CD4-positive, CD25-positive, alpha-beta regulatory T cell (primary cell): ENCODE measurements around the gene SPATA31A6. TPM values are rescaled to one million over a fixed set of nuclear protein-coding genes. Genes with fewer than 3 reads are reported as not detected.
"Not testable (repeated sequence)": the region's sequence is repeated elsewhere in the genome, so short reads cannot be mapped to it uniquely, and the experiment has no call there.

Experiments
- ATAC-seq, 2 donors: fragments of 150-1000 bp; cut with Tn5 transposase; one replicate each; pipeline ENCODE4 v1.10.0; 2021; ENCODE audit warnings: low read depth in 2 of 2, moderate number of reproducible peaks in 2 of 2, moderate library complexity in 1 of 2
- DNase-seq, 3 donors: peaks; one replicate each; pipeline versions ENCODE4 v3.0.0 to v3.0.0-alpha.2; 2012 to 2022; ENCODE audit warnings: mixed read lengths in 1 of 3
- H3K27ac ChIP-seq: one replicate; pipeline ENCODE4 v1.7.0; 2013; ENCODE audit warnings: mild to moderate bottlenecking, low read length; ENCODE audit not compliant: insufficient read depth, poor library complexity, severe bottlenecking
- H3K27me3 ChIP-seq: one replicate; pipeline ENCODE4 v1.7.0; 2013; ENCODE audit warnings: low read length; ENCODE audit not compliant: control insufficient read depth, insufficient read depth
- H3K36me3 ChIP-seq: one replicate; pipeline ENCODE4 v1.7.0; 2013; ENCODE audit warnings: mild to moderate bottlenecking, low read length, moderate library complexity; ENCODE audit not compliant: control insufficient read depth, insufficient read depth
- H3K4me1 ChIP-seq: 2 replicates; pipeline ENCODE4 v1.7.0; 2013; ENCODE audit warnings: mild to moderate bottlenecking, low read length; ENCODE audit not compliant: insufficient read depth, control insufficient read depth, poor library complexity, severe bottlenecking
- H3K4me3 ChIP-seq: one replicate; pipeline ENCODE4 v1.7.0; 2013; ENCODE audit warnings: low read depth, mild to moderate bottlenecking, low read length, moderate library complexity
- H3K9me3 ChIP-seq, 2 experiments: 1 replicate in 1 of 2; 2 replicates in 1 of 2; pipeline ENCODE4 v1.7.0; 2013; ENCODE audit warnings: low read length in 2 of 2, mild to moderate bottlenecking in 1 of 2, moderate library complexity in 1 of 2; ENCODE audit not compliant: control insufficient read depth in 2 of 2
- H3K27ac Mint-ChIP-seq, 3 donors: one replicate each; pipeline ENCODE4 v1.8.0; 2020 to 2022; ENCODE audit warnings: mild to moderate bottlenecking in 3 of 3, mixed read lengths in 3 of 3, moderate library complexity in 2 of 3
- H3K27me3 Mint-ChIP-seq: one replicate; pipeline ENCODE4 v1.8.0; 2022; ENCODE audit warnings: mild to moderate bottlenecking, mixed read lengths
- H3K36me3 Mint-ChIP-seq: one replicate; pipeline ENCODE4 v1.8.0; 2020; ENCODE audit warnings: mixed read lengths
- H3K4me1 Mint-ChIP-seq, 4 donors: one replicate each; pipeline ENCODE4 v1.8.0; 2020 to 2022; ENCODE audit warnings: mixed read lengths in 4 of 4, mild to moderate bottlenecking in 1 of 4
- H3K4me3 Mint-ChIP-seq, 4 donors: one replicate each; pipeline ENCODE4 v1.8.0; 2020 to 2022; ENCODE audit warnings: mild to moderate bottlenecking in 4 of 4, mixed read lengths in 4 of 4, moderate library complexity in 3 of 4
- H3K9me3 Mint-ChIP-seq, 7 donors: one replicate each; pipeline ENCODE4 v1.8.0; 2020 to 2022; ENCODE audit warnings: mixed read lengths in 7 of 7, mild to moderate bottlenecking in 3 of 7, moderate library complexity in 2 of 7
- polyA plus RNA-seq, 4 donors: library from polyadenylated mRNA; unstranded; fragments of 300-500 nt; fragmentation: Illumina TruSeq; gene quantifications; one replicate each; pipeline ENCODE4 v1.2.3, GENCODE V29; 2021
- total RNA-seq: library from RNA; stranded (reverse); gene quantifications from one replicate; pipeline ENCODE4 v1.2.3, GENCODE V29; 2022

SPATA31A6 gene
- total RNA-seq = not detected
- not detected for polyA plus RNA-seq

DNA sequence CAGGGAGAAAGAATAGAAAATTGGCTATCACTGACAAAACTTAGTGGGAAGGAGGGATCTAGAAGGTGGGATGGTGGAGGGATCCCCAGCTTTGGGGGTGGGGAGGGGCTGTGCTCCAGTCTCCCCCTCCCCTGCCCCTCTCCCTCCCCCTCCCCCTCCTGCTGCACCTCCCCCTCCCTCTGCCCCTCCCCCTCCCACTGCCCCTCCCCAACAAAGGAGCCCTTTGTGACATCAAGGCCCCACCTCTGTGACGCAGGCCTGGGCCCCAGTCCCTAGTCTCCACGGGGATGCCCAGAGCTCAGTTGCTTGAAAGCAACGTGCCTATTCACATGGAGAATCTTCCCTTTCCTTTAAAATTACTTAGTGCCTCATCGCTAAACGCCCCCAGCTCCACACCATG lies at the start of gene SPATA31A6:
Gene SPATA31A6, plus strand, starts transcription at position 301 of the 400 bp plus-strand sequence. Its CDS starts 29 bp downstream, at position 330.
- H3K9me3 ChIP-seq, ATAC-seq, H3K27ac Mint-ChIP-seq, H3K4me3 Mint-ChIP-seq, H3K4me3 ChIP-seq, H3K36me3 ChIP-seq, DNase-seq, H3K27ac ChIP-seq, H3K27me3 ChIP-seq, H3K36me3 Mint-ChIP-seq, H3K4me1 Mint-ChIP-seq, H3K9me3 Mint-ChIP-seq, H3K4me1 ChIP-seq, H3K27me3 Mint-ChIP-seq: not testable (repeated sequence)

- DNase-seq, H3K4me1 Mint-ChIP-seq, H3K36me3 ChIP-seq: not testable (repeated sequence)
These were observed 23.2 kb upstream of the SPATA31A6 start for GRCh38 chr9:42160299-42160698.

GRCh38 chr9:42219861-42220260 lies 36.4 kb downstream of the SPATA31A6 start:
- H3K36me3 Mint-ChIP-seq, H3K27me3 ChIP-seq, ATAC-seq, H3K27me3 Mint-ChIP-seq, H3K27ac Mint-ChIP-seq, H3K4me1 Mint-ChIP-seq, H3K4me1 ChIP-seq, H3K4me3 ChIP-seq, H3K36me3 ChIP-seq, H3K9me3 ChIP-seq, H3K9me3 Mint-ChIP-seq, H3K4me3 Mint-ChIP-seq, H3K27ac ChIP-seq, DNase-seq: not testable (repeated sequence)

More at GRCh38 chr9:42160299-42160698, 23.2 kb upstream of the SPATA31A6 start:
- H3K36me3 Mint-ChIP-seq, H3K27me3 ChIP-seq, ATAC-seq, H3K4me3 Mint-ChIP-seq, H3K4me1 ChIP-seq, H3K27ac Mint-ChIP-seq, H3K27ac ChIP-seq, H3K27me3 Mint-ChIP-seq, H3K9me3 ChIP-seq, H3K4me3 ChIP-seq, H3K9me3 Mint-ChIP-seq: not testable (repeated sequence)

DNA sequence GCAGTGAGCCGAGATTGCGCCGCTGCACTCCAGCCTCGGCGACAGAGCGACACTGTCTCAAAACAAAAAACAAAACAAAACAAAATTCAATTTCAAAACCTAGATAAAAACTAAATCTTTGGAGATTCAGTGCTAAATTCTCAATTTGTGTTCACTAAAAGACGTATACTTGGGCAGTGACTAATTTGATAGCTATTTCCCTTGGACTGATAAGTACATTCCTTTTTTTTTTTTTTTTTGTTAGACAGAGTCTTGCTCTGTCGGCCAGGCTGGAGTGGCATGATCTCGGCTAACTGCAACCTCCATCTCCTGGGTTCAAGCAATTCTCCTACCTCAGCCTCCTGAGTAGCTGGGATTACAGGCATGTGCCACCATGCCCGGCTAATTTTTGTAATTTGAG lies 39.8 kb downstream of the SPATA31A6 start:
- H3K36me3 Mint-ChIP-seq, H3K27me3 Mint-ChIP-seq, H3K4me1 ChIP-seq, H3K36me3 ChIP-seq, H3K4me3 ChIP-seq, H3K27me3 ChIP-seq, H3K4me3 Mint-ChIP-seq, H3K4me1 Mint-ChIP-seq, H3K27ac Mint-ChIP-seq, ATAC-seq, H3K9me3 Mint-ChIP-seq, DNase-seq, H3K27ac ChIP-seq, H3K9me3 ChIP-seq: not testable (repeated sequence)

GRCh38 chr9:42233031-42233430 lies 49.6 kb downstream of the SPATA31A6 start:
- H3K9me3 Mint-ChIP-seq, H3K4me3 ChIP-seq, H3K27me3 Mint-ChIP-seq, H3K4me1 ChIP-seq, H3K36me3 ChIP-seq, H3K36me3 Mint-ChIP-seq, DNase-seq, H3K4me3 Mint-ChIP-seq, H3K27me3 ChIP-seq, H3K9me3 ChIP-seq, ATAC-seq, H3K27ac ChIP-seq, H3K27ac Mint-ChIP-seq, H3K4me1 Mint-ChIP-seq: not testable (repeated sequence)

GRCh38 chr9:42234610-42235009 lies 51.2 kb downstream of the SPATA31A6 start:
- not testable (repeated sequence) for DNase-seq, H3K27me3 Mint-ChIP-seq, H3K36me3 Mint-ChIP-seq, H3K36me3 ChIP-seq, ATAC-seq, H3K27me3 ChIP-seq, H3K4me1 Mint-ChIP-seq, H3K4me3 Mint-ChIP-seq, H3K27ac Mint-ChIP-seq, H3K9me3 ChIP-seq, H3K4me1 ChIP-seq, H3K27ac ChIP-seq, H3K4me3 ChIP-seq, H3K9me3 Mint-ChIP-seq

GRCh38 chr9:42235352-42235991 lies 52.0 kb downstream of the SPATA31A6 start:
- not testable (repeated sequence) for DNase-seq, H3K4me1 ChIP-seq, H3K4me1 Mint-ChIP-seq, H3K27me3 ChIP-seq, H3K36me3 Mint-ChIP-seq, H3K4me3 Mint-ChIP-seq, H3K36me3 ChIP-seq, H3K27me3 Mint-ChIP-seq, H3K9me3 Mint-ChIP-seq, H3K27ac Mint-ChIP-seq, H3K27ac ChIP-seq, H3K9me3 ChIP-seq, H3K4me3 ChIP-seq, ATAC-seq

GRCh38 chr9:42236097-42236496 lies 52.6 kb downstream of the SPATA31A6 start:
- not testable (repeated sequence) for H3K27ac ChIP-seq, H3K27me3 ChIP-seq, H3K27me3 Mint-ChIP-seq, H3K27ac Mint-ChIP-seq, ATAC-seq, H3K4me1 ChIP-seq, H3K36me3 ChIP-seq, H3K9me3 Mint-ChIP-seq, H3K4me1 Mint-ChIP-seq, H3K9me3 ChIP-seq, H3K36me3 Mint-ChIP-seq, H3K4me3 ChIP-seq, DNase-seq, H3K4me3 Mint-ChIP-seq
